Measurements from ENCODE around the gene MRPL10.

MRPL10 gene

DNA sequence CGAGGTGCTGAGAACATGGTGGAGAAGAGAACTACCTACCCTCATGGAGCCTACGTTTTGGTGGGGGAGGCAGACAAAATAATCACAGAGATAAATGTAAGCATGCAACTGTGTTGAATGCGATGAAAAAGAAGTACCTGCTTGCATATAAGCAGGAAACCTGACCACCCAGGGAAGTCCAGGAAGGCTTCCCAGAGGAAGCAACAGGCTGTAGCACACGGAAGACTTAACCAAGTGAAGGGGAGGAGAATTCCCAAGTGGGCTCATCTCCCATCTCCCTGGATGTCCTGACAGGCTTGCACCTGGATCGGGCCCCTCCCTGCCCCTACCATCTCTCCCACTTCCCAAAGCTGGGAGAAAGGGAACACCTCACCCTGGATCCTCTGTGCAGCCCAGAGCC lies 7.7 kb upstream of the MRPL10 start:
- DNase-seq: no peak

DNA sequence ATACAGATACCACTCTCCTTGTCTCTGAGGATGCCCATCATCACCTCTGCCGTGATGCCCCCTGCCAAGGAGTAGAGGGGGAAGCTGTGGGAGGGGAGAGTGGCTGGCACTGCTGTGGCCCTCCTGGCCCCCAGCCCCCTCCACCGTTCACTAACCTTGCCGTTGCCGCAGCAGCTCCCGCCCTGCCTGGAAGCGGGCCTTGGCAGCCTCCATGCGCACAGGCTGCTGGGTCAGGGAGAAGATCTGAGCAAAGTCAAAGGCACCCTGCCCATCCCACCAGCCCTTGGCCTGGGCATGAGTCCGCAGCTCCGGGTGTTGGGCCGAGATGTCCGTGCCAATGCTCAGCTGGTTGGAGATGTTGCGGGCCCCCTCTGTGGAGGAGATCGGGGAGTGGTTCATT lies 7.3 kb upstream of the MRPL10 start:
- DNase-seq: no peak

DNA sequence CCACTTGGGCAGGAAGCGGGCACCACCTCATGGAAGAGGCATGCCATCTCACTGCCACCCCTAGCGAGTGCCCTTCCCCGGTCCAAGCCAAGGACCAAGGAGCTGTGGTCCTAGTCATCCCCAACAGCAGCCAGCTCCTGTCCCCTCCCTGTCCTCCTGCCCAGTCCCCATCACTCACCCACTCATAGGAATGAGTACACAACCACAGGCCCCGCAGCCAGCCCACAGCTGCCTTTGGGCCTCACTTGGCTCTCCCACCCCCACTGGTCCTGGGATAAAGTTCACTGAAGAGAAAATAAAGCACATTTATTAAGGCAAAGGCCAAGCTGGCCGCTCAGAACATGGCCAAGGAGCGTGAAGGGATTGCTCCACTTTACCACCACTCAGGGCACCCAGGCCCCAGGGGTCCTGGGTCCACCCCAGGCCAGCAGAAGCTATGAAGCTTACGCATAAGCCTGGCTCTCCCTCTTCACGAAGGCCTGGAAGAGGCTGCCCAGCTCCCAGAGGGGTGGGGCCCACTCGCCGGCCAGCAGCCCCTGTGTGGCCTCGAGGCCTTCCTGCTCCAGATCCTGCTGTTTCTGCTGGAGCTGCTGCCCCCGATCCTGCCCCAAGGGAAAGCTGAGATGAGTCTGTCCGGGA lies 6.2 kb upstream of the MRPL10 start:
- DNase-seq: no peak

DNA sequence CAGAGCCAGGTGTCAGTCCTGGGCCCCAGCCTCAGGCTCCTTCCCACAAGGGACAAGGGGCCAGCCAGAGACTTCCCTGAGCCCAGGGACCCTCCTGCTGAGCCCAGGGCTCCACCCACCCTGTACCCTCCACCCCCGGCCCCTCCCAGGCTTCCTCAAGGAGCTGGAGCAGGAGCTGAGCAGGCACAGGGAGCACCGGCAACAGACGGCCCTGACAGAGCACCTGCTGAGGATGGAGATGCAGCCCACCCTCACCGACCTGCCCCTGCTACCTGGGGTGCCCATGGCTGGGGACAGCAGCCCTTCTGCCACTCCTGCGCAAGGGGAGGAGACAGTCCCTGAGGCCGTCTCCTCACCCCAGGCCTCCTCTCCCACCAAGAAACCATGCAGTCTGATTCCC lies 5.3 kb upstream of the MRPL10 start:
- DNase-seq: no peak

DNA sequence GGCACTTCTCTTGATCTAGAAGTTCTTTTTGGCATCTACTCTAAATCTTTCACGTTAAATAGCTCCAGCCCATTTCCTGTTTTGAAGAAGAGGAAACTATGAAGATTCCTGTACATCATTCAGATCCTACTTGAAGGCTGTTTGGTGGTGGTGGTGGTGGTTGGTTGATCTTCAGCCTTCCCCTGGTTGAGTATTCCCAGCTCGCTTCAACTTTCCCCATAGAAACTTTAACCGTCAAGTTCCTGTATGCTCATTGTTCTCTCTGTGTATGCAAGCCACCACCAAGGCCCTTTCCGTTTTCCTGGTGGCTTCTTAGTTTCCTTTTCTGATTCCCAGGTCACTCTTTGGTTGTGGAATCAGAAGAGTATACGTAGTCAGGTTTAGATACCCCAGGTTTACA lies 3.4 kb upstream of the MRPL10 start:
- DNase-seq: no peak

DNA sequence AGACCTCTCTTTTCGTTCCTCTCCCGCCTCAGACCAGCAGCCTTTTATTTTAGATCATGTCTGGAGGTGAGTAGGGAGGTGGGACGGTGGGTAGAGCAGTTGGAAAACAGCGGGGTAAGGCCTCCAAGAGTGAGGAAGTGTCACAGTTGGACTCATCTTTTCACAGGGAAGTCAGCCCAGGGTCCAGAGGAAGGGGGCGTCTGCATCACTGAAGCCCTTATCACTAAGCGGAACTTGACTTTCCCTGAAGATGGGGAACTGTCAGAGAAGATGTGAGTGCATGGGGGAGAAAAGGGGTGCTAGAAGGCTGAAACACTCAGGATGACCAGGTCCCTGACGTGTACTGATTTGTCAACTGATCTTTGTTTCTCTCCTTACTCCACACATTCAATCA lies 590 bp upstream of the MRPL10 start:
- peak; percentile 59 for DNase-seq

DNA sequence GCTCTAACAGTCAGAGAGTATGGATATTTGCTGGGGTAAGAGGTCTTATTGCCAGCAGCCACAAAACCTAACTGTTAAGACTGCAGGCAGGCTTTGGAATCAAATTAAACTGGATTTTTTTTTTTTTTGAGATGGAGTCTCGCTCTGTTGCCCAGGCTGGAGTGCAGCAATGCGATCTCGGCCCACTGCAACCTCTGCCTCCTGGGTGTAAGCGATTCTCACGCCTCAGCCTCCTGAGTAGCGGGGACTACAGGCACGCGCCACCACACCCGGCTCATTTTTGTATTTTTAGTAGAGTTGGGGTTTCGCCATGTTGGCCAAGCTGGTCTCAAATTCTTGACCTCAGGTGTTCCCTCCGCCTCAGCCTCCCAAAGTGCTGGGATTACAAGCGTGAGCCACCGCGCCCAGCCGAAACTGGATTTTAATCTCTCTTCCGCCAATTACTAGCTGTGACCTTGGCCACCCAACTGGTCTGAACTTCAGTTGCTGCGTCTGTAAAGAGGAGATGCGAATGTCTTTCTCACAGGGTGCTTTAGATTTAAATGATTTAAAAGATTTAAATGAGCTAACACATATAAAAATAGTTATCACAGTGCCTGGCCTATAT lies 842 bp downstream of the MRPL10 start:
- DNase-seq: no peak

DNA sequence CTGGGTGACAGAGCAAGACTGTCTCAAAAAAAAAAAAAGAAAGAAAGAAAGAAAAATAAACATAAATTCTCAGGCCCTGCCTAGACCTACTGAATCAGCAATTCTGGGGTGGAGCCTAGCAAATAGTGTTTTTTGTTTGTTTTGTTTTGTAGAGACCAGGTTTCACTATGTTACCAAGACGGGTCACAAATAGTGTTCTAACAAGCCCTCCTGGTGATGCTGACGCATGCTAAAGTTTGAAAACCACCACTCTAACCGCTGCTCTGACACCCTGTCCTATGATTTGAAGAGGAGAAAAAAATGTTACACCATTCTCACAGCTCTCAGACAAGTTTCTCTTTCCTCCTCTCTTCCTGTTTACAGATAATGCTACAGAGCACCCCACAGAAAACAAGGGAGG lies 1.5 kb downstream of the MRPL10 start:
- DNase-seq: no peak

DNA sequence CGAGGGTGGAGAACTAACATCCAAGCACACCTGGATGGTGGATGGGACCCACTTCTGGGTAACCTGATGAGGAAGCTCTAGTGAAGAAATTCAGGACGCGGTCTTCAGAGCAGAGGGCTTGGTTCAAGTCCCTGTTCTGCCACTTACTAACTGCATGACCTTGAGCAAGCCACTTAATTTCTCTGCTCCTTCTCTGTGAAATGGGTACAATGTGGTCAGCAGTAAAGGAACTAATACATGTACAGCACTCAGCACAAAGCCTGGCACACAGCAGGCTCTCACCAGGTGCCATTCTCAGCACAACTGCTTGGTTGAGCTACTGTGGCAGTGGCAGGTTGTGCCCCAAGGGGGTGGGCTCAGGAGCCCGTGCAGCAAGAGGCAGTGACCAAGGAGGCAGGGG lies 7.8 kb downstream of the MRPL10 start:
- no peak for DNase-seq

DNA sequence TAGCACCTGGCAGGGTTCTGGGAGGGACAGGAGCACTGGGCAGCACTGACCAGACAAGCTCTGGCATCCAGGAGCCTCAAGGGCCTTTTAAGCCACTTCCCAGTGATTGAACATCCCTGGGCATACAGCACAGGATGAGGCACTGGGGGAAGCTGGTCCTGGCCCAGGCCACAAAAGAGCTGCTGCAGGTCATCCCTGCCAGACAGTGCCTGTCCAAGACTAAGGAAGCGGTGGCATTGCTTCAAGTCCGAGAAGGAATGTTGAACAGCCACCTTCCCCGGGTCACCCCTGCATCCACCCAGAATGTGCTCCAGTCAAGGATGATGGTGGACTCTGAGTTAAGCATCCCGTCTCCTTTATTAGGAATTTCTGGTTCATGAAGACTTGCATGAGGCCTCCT lies 8.6 kb downstream of the MRPL10 start:
- DNase-seq: no peak

DNA sequence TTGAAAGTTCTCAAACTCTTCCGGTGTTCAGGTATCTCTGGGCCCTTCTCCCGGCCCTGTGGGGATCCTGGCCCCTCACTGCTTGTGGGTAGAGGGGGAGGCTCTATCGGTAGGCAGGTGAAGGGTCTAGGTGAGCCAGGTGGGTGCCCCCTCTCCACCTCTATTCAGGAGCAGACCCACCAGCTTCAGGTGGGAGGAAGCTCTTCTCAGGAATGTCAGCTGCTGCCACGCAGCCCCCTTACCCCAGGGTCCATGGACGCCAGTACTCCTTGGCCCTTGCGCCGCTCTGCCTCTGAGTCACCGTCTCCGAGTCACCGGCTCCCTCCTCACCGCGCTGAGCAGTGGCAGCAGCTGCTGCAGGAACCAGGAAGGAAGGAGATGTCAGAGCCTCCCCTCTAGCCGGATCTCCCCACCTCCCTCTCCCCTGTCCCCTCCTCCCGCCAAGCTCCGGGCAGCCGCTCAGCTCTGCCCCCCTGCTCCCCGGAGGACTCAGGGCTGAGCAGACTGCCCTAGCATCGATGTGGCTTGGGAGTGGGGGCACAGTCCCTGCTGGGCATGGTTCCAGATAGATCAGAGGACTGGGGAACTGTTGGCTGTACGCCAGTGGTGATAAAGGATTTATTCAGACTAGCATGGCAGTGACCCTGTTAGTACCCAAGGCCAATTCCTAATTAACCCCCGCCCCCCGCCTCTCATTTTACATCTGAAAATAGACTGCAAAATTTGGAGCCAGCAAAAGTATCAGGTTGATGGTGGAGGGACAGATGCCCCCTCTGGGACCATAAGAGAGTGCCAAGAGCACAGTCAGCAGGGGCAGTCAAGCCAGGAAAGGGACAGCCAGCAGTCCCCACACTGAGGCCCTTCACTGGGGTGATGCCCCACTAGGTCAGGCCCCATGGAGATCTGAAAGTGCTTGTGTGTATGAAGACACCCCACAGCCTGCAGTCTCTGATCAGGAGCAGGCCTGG lies 9.6 kb downstream of the MRPL10 start, which contains the start of gene OSBPL7:
TSS of gene OSBPL7 (minus strand) at position 371 of the 968 bp plus-strand sequence. CDS start 1,516 bp downstream, outside the sequence.
- peak; percentile 94 for DNase-seq

DNA sequence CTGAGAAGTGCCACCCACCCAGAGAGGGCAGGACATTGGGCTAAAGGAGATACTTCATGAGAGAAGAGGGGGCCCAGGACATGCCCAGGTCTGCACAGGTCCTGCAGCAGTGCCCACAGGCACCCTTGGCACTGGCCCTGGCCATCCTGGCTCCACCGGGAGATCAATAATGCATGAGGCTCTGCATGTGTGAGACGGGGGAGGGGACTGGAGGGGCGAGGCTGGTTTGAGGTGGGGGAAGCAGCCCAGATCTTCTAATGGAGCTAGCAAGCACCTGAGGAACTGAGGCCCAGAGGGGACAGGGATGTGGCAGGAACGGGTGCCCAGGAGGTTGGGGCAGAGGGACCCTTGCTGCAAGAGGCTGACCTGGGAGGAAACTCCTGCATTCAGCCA lies 10.3 kb downstream of the MRPL10 start:
- no peak for DNase-seq

DNA sequence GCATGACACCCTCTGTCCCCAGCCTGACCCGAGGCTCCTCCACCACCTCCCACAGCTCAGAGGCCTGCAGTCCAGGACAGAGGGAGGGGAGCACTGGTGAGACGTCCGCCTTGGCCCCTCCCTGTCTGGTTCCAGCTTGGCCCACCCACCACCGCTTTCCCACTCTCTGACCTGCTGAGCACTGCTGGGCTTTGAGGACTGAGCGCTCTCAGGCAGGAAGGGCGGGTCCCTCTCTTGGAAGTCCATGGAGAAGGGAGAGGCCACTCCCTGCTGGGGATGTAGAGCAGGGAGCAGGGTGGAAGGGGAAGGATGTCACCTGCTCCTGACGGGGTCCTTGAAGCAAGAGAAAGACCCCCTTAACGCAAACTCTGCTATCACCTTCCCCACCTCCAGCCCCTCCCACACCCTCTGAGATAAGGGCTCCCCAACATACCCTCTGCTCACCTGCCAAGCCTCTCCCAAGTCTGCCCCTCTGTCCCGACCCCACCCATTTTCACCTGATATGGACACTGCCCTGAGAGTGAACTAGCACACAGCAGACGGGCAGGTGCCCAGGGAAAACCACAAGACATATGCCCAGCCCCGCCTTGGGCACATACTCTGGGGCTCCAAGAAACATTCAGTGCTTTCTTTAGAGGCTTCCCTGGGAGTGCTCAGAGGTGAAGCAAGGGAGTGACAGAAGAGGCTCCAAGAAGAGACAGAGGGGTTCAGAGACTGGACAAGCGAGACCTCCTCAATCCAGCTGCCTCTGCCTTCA lies 11.1 kb downstream of the MRPL10 start:
- DNase-seq: no peak

DNA sequence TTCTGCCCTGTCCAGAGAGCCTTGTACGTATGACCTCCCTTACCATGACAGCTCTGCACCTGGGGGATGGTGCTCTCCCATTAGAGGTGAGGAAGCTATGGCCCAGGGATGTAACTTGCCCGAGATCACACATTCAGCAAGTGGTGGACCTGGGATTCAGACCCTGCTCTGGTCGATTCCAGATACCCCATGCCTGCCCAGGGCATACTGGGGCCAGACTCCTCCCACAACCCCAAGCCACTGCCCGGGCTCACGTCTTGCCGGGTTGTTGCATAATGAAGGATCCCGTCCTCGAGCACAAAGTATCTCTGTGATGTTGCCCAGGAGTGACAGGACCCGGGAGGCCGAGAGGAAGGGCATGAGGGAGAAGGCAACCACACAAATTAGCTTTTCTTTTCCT lies 11.9 kb downstream of the MRPL10 start:
- DNase-seq: no peak

DNA sequence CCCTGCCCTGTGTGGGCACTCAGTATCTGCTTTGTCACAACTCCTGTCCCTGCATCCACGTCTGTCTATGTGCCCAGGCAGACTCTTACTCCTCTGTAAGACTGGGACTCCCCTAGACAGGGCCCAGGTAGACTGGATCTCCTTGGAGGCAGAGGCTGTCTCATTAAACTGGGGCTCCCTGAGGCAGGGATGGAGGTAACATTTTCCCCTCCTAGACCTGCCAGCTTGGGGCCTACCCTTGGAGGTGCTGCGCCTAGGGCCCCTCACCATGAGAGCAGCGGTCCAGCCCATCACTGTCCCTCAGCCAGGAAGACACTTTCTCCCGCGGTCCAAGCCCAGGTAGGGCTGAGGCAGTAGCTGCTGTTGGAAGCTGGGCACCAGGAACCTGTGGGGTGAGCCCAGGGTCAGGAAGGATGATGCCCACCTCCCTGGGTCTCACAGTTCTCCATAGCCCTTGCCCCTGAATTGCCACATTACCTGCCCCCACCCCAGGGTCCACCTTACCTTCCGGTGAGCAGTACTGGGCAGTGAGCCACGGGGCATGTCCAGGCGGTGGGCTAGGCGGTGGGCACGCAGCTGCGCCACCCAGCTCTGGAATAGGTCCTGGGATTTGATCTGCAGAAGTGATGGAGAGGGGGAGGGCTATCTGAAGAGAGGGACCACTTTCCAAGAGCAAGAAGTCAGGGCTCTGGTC lies 13.2 kb downstream of the MRPL10 start:
- DNase-seq: no peak

DNA sequence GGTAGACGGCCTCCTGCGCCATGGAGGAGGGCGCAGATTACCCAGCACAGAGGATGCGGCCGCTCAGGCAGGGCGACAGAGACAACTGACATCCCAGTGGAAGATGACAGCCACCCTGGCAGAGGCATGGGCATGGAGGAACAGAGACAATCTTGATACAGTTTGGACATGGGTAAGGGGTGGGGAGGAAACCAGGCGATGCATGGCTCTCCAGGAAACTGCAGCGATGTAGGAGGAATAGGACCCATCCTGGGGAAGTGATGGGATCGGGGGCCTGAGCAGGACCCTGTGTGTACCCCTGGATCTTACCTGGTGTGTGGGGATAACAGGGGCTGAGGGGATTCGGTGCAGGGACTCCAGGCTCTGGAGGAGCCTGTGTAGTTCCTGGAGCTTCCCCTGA lies 14.4 kb downstream of the MRPL10 start:
- DNase-seq: no peak

DNA sequence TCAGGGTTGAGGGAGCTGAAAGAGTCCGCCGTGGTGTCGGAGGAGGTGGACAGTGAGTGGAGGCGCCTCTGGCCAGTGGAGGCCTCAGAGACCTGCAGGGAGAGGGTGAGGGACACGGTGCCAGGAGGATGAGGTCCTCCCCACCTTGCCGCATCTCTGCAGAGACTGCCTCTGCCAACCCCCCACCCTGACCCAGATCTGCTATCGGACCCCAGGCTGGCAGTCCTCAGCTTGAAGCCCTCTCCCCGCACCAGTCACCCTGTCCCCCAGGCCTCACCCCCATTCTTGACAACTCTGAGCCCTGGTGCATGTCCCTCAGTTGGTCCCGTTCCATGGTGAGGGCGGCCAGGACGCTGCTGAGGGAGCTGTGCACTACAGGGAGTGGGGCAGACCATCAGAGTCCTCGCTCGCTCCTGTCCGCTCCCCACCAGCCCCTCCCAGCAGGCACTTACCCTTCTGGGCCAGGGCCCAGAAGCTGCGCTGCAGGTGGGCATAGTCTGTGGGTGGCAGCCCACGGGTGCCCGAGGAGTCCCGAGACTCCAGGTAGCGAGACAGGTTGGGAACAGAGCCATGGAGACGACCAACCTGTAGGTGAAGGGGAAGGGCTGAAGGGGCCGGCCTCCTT lies 15.1 kb downstream of the MRPL10 start:
- no peak for DNase-seq

DNA sequence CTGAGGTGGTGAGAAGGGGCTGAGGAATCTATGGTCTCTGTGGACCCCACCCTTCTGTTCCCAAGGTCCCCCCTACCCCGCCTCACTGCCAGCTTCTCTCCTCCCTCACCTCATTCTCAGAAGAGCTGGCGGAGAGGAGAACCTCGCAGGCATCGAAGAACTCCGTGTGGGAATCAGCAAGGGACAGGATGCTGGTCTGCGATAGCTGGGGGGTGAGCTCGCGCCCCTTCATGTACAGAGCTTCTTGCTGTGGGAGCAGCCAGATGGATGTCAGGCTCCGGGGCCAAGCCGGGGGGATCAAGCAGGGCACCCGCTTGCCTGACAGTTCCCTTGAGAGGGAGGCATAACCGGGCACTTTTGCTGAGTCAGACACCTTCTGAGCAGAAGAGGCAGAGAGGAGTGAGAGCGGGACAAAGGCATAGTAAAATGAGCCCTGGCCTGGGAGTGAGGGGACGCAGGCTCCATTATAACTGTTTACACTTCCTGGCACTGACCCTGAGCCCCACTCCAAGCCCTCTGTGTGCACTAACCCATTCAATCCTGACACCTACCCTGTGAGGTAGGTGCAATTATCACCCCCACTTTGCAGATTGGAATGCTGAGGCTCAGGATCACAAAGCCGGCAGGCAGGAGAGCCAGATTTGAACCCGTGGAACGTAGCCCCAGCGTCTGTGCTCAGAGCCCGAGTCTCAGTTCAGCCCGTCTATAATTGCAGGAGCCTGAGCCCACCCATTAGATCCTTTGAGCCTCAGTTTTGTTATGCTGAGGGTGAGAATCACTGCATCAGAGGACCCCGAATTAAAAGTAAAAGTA lies 16.0 kb downstream of the MRPL10 start:
- DNase-seq: no peak

DNA sequence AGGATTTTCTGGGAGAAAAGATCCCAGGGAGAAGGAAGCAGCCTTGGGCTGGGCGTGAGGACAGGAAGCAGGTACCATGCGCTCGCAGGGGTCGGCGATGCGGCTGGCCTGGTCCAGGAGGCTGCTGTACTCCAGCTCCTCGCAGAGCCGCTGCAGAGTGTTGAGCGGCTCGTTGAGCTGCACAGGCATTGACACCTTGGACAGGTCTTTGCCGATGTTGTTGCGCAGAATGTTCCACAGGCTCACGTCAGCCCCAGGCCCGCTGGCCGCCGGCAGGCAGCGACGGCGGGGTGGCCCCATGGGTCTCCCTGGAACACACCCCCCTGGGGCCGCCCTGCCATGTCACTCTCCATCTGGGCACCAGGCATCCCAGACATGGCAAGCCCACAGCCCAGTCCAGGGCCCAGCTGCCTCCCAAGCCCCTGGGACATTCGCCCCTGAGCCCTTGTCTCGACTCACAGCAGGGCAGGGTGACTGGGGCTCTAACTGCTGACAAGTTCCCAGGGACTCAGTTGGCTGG lies 17.8 kb downstream of the MRPL10 start:
- no peak for DNase-seq

DNA sequence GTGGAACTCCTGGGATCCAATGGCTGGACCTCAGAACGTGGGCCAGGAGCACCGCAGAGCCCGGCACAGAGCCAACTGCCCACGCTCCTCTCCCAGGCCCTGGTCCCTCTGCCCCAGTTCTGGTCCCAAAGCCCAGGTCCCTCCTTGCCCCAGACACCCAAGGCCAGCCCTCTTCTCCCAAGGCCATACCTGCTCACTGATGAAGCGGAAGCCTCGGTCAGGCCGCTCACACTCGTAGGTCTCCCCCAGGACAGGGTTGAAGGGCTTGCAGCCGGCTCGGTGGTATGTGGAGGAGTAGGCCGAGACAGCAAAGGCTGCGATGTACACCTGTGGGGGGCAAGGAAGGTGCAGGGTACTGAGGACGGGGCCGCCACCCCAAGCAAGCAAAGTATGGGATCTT lies 18.3 kb downstream of the MRPL10 start:
- no peak for DNase-seq
